H9 (cell line): ENCODE data around the gene UBN2. TPM values are rescaled to one million over a fixed set of nuclear protein-coding genes. Genes with fewer than 3 reads are reported as not detected.
"Not testable (repeated sequence)": the region's sequence is repeated elsewhere in the genome, so short reads cannot be mapped to it uniquely, and the experiment has no call there.

Experiments used
- DNase-seq: peaks from one replicate; pipeline ENCODE4 v3.0.0-alpha.2; 2017
- H2AFZ ChIP-seq: one replicate; pipeline ENCODE4 v1.6.1; 2013; ENCODE audit warnings: mild to moderate bottlenecking, low read length, control low read depth, moderate library complexity
- H2AK5ac ChIP-seq: 2 replicates; pipeline ENCODE4 v1.6.1; 2013; ENCODE audit warnings: low read length, control low read depth, mixed read lengths; ENCODE audit not compliant: insufficient read length
- H2BK120ac ChIP-seq: one replicate; pipeline ENCODE4 v1.6.1; 2013; ENCODE audit warnings: low read depth, mild to moderate bottlenecking, low read length, control low read depth, inconsistent platforms; ENCODE audit not compliant: poor library complexity, severe bottlenecking
- H2BK12ac ChIP-seq: 2 replicates; pipeline ENCODE4 v1.6.1; 2013; ENCODE audit warnings: low read length, control low read depth, mixed read lengths, low read depth; ENCODE audit not compliant: insufficient read length
- H2BK15ac ChIP-seq: 2 replicates; pipeline ENCODE4 v1.6.1; 2013; ENCODE audit warnings: low read depth, low read length, control low read depth
- H2BK20ac ChIP-seq: one replicate; pipeline ENCODE4 v1.6.1; 2013; ENCODE audit warnings: low read depth, mild to moderate bottlenecking, low read length, control low read depth, inconsistent platforms; ENCODE audit not compliant: poor library complexity, severe bottlenecking
- H2BK5ac ChIP-seq: 2 replicates; pipeline ENCODE4 v1.6.1; 2013; ENCODE audit warnings: low read length, control low read depth, mixed read lengths; ENCODE audit not compliant: insufficient read length
- H3K14ac ChIP-seq: 2 replicates; pipeline ENCODE4 v1.6.1; 2013; ENCODE audit warnings: low read length, control low read depth; ENCODE audit not compliant: insufficient read depth
- H3K18ac ChIP-seq: 2 replicates; pipeline ENCODE4 v1.6.1; 2013; ENCODE audit warnings: low read depth, mild to moderate bottlenecking, mixed read lengths, low read length, control low read depth; ENCODE audit not compliant: insufficient read length
- H3K23ac ChIP-seq: 2 replicates; pipeline ENCODE4 v1.6.1; 2013; ENCODE audit warnings: low read length, control low read depth, mixed read lengths, low read depth; ENCODE audit not compliant: insufficient read length
- H3K23me2 ChIP-seq: 2 replicates; pipeline ENCODE4 v1.6.1; 2013; ENCODE audit warnings: low read depth, mild to moderate bottlenecking, mixed read lengths, low read length, control low read depth; ENCODE audit not compliant: insufficient read length, poor library complexity, severe bottlenecking
- H3K27ac ChIP-seq: 2 replicates; pipeline ENCODE4 v1.5.1; 2013; ENCODE audit warnings: low read length, control low read depth, mixed read lengths, low read depth; ENCODE audit not compliant: insufficient read length
- H3K27me3 ChIP-seq: 2 replicates; pipeline ENCODE4 v1.6.1; 2013; ENCODE audit warnings: low read length, control low read depth, inconsistent platforms; ENCODE audit not compliant: insufficient read depth
- H3K4ac ChIP-seq: 2 replicates; pipeline ENCODE4 v1.6.1; 2013; ENCODE audit warnings: low read depth, mild to moderate bottlenecking, control low read depth, inconsistent platforms, low read length, moderate library complexity
- H3K4me1 ChIP-seq: 2 replicates; pipeline ENCODE4 v1.6.1; 2013; ENCODE audit warnings: low read length, control low read depth, inconsistent platforms; ENCODE audit not compliant: insufficient read depth
- H3K4me2 ChIP-seq: 2 replicates; pipeline ENCODE4 v1.6.1; 2013; ENCODE audit warnings: low read length, control low read depth, mixed read lengths; ENCODE audit not compliant: insufficient read length, insufficient read depth
- H3K56ac ChIP-seq: 2 replicates; pipeline ENCODE4 v1.6.1; 2013; ENCODE audit warnings: low read depth, mild to moderate bottlenecking, mixed read lengths, low read length, control low read depth; ENCODE audit not compliant: insufficient read length
- H3K79me1 ChIP-seq: 2 replicates; pipeline ENCODE4 v1.6.1; 2013; ENCODE audit warnings: low read depth, mild to moderate bottlenecking, moderate library complexity, low read length, control low read depth, inconsistent platforms; ENCODE audit not compliant: insufficient read depth, poor library complexity, severe bottlenecking
- H3K79me2 ChIP-seq: 2 replicates; pipeline ENCODE4 v1.6.1; 2013; ENCODE audit warnings: low read length, control low read depth, inconsistent platforms; ENCODE audit not compliant: insufficient read depth
- H3K9ac ChIP-seq: 2 replicates; pipeline ENCODE4 v1.6.1; 2013; ENCODE audit warnings: low read length, control low read depth, mixed read lengths; ENCODE audit not compliant: insufficient read length; ENCODE audit errors: extremely low read depth
- H3K9me3 ChIP-seq: one replicate; pipeline ENCODE4 v1.6.1; 2013; ENCODE audit warnings: low read depth, low read length, inconsistent platforms; ENCODE audit not compliant: control insufficient read depth
- H3T11ph ChIP-seq: one replicate; pipeline ENCODE4 v1.6.1; 2013; ENCODE audit warnings: mild to moderate bottlenecking, low read length, control low read depth, inconsistent platforms
- H4K20me1 ChIP-seq: one replicate; pipeline ENCODE4 v1.6.1; 2013; ENCODE audit not compliant: control insufficient read depth, insufficient read length, insufficient read depth
- H4K5ac ChIP-seq: 2 replicates; pipeline ENCODE4 v1.6.1; 2013; ENCODE audit warnings: low read depth, mild to moderate bottlenecking, mixed read lengths, low read length, control low read depth; ENCODE audit not compliant: insufficient read length
- H4K8ac ChIP-seq: replicated peaks from 2 replicates; pipeline ENCODE4 v1.6.1; 2013; ENCODE audit warnings: low read length, control low read depth, mixed read lengths, low read depth; ENCODE audit not compliant: insufficient read length
- H4K91ac ChIP-seq: 2 replicates; pipeline ENCODE4 v1.6.1; 2013; ENCODE audit warnings: low read depth, mild to moderate bottlenecking, moderate library complexity, mixed read lengths, low read length, control low read depth; ENCODE audit not compliant: insufficient read length
- H3K27ac Mint-ChIP-seq, 3 experiments: 2 replicates in 2 of 3; 3 replicates in 1 of 3; pipeline ENCODE4 v1.8.0; 2020 to 2021; ENCODE audit warnings: mixed read lengths in 3 of 3, mild to moderate bottlenecking in 1 of 3, moderate library complexity in 1 of 3
- H3K27me3 Mint-ChIP-seq: 2 replicates; pipeline ENCODE4 v1.8.0; 2021; ENCODE audit warnings: low read depth, mild to moderate bottlenecking, moderate library complexity, mixed read lengths
- H3K36me3 Mint-ChIP-seq, 3 experiments: 2 replicates in 2 of 3; 3 replicates in 1 of 3; pipeline ENCODE4 v1.8.0; 2020 to 2021; ENCODE audit warnings: low read depth in 3 of 3, mixed read lengths in 3 of 3; ENCODE audit not compliant: insufficient read depth in 1 of 3
- H3K4me1 Mint-ChIP-seq, 2 experiments: 2 replicates each; pipeline ENCODE4 v1.8.0; 2020; ENCODE audit warnings: mixed read lengths in 2 of 2
- H3K4me3 Mint-ChIP-seq, 2 experiments: 2 replicates in 1 of 2; 3 replicates in 1 of 2; pipeline ENCODE4 v1.8.0; 2020 to 2021; ENCODE audit warnings: mild to moderate bottlenecking in 2 of 2, mixed read lengths in 2 of 2, moderate library complexity in 1 of 2
- H3K9me3 Mint-ChIP-seq, 2 experiments: 2 replicates in 1 of 2; 3 replicates in 1 of 2; pipeline ENCODE4 v1.8.0; 2020; ENCODE audit warnings: mild to moderate bottlenecking in 2 of 2, mixed read lengths in 2 of 2, moderate library complexity in 1 of 2
- WGBS: extraction: QIAGEN DNeasy Blood & Tissue Kit; methylation state at CpG from one replicate; pipeline ENCODE4 v1.1.7; 2013; ENCODE audit warnings: missing lambda C conversion rate, low lambda C conversion rate, mixed read lengths; ENCODE audit not compliant: insufficient read length; ENCODE audit errors: extremely low coverage; 5-methylcytosine and 5-hydroxymethylcytosine counted together
- total RNA-seq: library from RNA; stranded (reverse); gene quantifications from 2 replicates; pipeline ENCODE4 v1.2.1, GENCODE V29; 2021

UBN2 gene
- total RNA-seq, 1 experiment from 2014 or later = 27.6 TPM

GRCh38 chr7:139226988-139227488 lies 4.0 kb upstream of the UBN2 start:
- not testable (repeated sequence) for H3K4me1 ChIP-seq, H3K27ac Mint-ChIP-seq, H3K14ac ChIP-seq, H2AFZ ChIP-seq, H3K18ac ChIP-seq, H4K5ac ChIP-seq, H3K23ac ChIP-seq, H3K23me2 ChIP-seq, H4K20me1 ChIP-seq, H3K4ac ChIP-seq, H3K4me1 Mint-ChIP-seq, H2BK120ac ChIP-seq, H3K79me1 ChIP-seq, H3K4me3 Mint-ChIP-seq, H3K27ac ChIP-seq, H2BK12ac ChIP-seq, H4K8ac ChIP-seq, H3K79me2 ChIP-seq, H2AK5ac ChIP-seq, H3K4me2 ChIP-seq, H2BK5ac ChIP-seq, H3K9ac ChIP-seq, H3K36me3 Mint-ChIP-seq, H3K9me3 ChIP-seq, H3T11ph ChIP-seq, DNase-seq, H3K56ac ChIP-seq, H3K27me3 ChIP-seq, H2BK20ac ChIP-seq, H3K27me3 Mint-ChIP-seq, H4K91ac ChIP-seq, H2BK15ac ChIP-seq
- WGBS = no CpG with 5 or more reads among the region's 8 CpGs
- H3K9me3 Mint-ChIP-seq = peaks cover 16 to 17% of the 10 kb centered on the region in 2 experiments
